ENCODE results near the gene GRM7. TPM values are rescaled to one million over a fixed set of nuclear protein-coding genes. Genes with fewer than 3 reads are reported as not detected.

GRM7 gene
- polyA plus RNA-seq, 6 donors from 2014 or later = not detected

DNA sequence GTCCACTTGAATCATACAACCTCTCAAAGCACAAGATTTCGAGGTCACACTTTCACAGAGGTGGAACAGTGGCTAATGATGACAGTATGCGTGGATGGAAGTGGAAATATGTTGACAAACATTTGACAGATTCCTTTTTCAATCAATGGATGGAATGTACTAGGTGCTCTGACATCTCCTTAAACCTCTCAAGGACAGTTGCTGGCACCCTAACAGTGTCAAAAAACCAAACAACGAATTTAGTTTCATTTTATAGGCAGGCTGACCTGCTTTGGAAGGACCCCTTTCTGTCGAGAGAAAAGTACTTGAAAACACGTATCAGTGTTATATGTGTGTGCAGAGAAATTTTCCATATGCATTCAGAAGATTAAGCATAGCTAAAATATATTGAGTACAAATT is 861.0 kb downstream of the GRM7 start:
- Mint-ChIP-seq H3K36me3 (no peaks in the 10 kb centered on the region), H3K27ac (no peak overlapping the region), H3K4me1 (no peaks in the 10 kb centered on the region), H3K9me3 (peaks cover 0 to 6% (median 2%) of the 10 kb centered on the region in 7 donors), H3K4me3 (no peak overlapping the region), H3K27me3 (no peaks in the 10 kb centered on the region)
- DNase-seq = no peak
- no peak for ATAC-seq (ENCODE audit: low read depth in 2 of 2)

DNA sequence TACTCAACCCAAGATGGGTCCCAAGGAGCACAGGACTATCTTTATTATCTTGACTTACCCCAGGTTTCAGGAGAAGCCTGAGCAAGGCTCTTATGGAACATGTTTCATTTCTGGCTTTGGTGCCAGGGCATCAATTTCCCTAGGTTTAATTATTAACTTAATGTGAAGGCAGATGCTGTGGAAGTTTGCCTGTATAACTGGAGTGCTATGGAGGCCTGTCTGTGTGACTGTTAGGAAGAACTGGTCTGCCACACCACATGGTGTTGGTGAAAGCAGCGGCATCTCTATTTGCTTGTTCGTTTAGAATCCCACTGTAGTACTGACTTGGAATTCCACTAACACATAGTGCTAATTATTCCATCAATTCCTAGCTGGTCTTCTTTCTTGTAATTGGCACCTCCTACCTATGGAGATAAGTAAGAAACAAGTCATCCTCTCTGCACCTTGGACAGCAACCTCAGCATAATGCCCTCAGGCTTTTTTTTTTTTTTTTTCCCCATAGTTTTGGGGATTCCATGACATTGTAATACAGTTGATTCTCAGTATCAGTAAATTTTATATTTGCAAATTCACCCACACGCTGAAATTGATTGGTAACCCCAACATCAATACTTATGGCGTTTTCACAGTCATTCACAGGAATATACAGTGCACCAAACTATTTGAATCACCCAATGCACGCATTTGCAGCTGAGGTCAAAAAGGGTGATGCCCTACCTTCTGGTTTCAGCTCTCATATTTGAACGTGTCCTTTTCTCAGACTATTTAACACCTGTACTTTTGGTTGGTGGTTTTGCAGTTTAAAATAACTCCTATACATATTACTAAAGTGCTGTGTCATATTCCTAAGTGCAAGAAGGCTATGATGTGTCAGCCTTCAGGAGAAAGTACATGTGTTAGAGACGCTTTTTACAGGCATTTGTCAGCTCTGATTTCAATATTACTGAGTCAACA is 867.9 kb downstream of the GRM7 start:
- no peaks in the 10 kb centered on the region for H3K36me3 Mint-ChIP-seq
- H3K9me3 Mint-ChIP-seq = peaks cover 0 to 16% (median 3%) of the 10 kb centered on the region in 7 donors
- no peak overlapping the region for H3K4me3 Mint-ChIP-seq
- no peak for DNase-seq
- ATAC-seq (ENCODE audit: low read depth in 2 of 2) = no peak
- H3K27ac Mint-ChIP-seq = no peak overlapping the region
- H3K4me1 Mint-ChIP-seq = no peaks in the 10 kb centered on the region
- no peaks in the 10 kb centered on the region for H3K27me3 Mint-ChIP-seq

DNA sequence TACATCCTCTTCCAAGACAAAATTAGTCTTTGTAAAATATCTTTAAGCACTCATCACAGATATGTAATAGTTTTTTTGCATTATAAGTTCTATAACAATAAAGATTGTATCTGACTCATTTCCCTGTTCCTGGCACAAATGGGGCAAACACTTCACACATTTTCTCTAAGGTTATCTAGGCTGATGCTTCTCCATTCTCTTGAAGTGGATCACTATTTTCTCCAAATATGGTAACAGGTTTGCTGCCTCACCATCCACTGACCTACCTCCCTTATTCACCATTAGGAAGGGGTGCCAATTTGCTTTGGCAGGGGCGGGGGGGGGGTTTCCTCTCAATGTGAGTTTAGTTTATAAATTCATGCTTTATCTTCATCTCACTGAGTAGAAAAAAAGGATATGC is 873.0 kb downstream of the GRM7 start:
- DNase-seq (no peak), ATAC-seq (ENCODE audit: low read depth in 2 of 2) (no peak)
- Mint-ChIP-seq H3K4me1 (no peaks in the 10 kb centered on the region), H3K4me3 (no peak overlapping the region), H3K36me3 (no peaks in the 10 kb centered on the region), H3K9me3 (peaks cover 0 to 11% (median 2%) of the 10 kb centered on the region in 7 donors), H3K27me3 (no peaks in the 10 kb centered on the region), H3K27ac (no peak overlapping the region)

DNA sequence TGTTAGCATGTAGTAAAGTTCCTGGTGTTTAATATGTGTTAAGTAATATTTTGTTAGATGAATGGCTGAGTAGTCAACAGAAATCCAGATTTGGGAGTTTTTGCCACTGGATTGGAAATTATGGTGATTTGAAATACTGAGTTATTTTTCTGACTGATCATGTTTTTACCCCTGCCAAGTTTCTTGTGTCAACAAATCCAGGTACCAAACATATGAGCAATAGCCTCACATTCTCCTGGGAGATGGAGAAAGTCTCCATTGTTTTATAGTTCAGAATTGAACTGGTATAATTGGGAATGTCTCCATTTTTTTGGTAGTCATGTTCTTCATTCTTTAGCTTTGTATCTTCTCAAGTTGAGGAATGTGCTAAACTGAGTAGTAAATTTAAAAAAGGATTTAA is 873.5 kb downstream of the GRM7 start:
- no peak overlapping the region for H3K27ac Mint-ChIP-seq
- no peak for ATAC-seq (ENCODE audit: low read depth in 2 of 2)
- H3K36me3 Mint-ChIP-seq = no peaks in the 10 kb centered on the region
- no peaks in the 10 kb centered on the region for H3K27me3 Mint-ChIP-seq
- no peak overlapping the region for H3K4me3 Mint-ChIP-seq
- H3K9me3 Mint-ChIP-seq = peaks cover 0 to 11% (median 2%) of the 10 kb centered on the region in 7 donors
- H3K4me1 Mint-ChIP-seq = no peaks in the 10 kb centered on the region
- DNase-seq = no peak

DNA sequence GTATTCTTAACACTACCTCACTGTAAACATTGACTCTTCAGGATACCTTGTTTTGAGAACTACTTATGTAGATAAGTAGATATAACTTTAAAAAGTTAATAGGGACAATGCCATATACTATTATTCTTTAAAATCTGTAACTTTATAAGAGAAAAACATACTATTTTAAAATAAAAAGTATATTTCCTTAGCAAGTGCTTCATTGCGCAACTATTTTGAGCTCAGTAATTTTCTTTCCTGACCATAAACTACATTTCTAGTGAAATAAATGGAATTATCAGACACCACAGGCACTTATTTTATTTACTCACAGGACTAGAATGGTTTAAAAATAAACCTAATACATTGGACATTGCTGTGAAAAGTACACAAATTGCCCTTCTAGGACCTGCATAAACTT is 876.3 kb downstream of the GRM7 start:
- peaks cover 0 to 8% (median 2%) of the 10 kb centered on the region in 7 donors for H3K9me3 Mint-ChIP-seq
- H3K27me3 Mint-ChIP-seq = no peaks in the 10 kb centered on the region
- H3K4me1 Mint-ChIP-seq = no peaks in the 10 kb centered on the region
- no peaks in the 10 kb centered on the region for H3K36me3 Mint-ChIP-seq
- ATAC-seq (ENCODE audit: low read depth in 2 of 2) (no peak), DNase-seq (no peak)
- no peak overlapping the region for H3K4me3 Mint-ChIP-seq
- H3K27ac Mint-ChIP-seq = no peak overlapping the region

DNA sequence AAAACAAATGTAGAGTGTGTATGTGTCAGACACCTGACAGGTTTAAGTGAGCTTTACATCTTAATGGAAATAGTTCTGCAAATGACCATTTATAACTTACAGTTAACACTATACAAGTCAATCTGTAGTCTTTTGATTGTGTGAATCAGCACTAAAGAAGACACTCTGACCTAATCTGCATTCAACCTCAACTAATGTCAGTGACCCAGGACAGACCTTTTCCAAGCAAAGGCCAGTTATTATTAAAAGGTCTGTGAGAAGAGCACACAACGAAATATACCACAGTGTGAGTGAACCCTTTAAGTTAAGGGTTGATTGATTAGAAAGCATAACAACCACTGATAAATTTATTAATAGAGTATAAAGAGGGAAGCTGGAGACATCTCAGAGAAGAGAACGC is 878.8 kb downstream of the GRM7 start:
- no peaks in the 10 kb centered on the region for H3K4me1 Mint-ChIP-seq
- H3K27ac Mint-ChIP-seq = no peak overlapping the region
- ATAC-seq (ENCODE audit: low read depth in 2 of 2) = no peak

DNA sequence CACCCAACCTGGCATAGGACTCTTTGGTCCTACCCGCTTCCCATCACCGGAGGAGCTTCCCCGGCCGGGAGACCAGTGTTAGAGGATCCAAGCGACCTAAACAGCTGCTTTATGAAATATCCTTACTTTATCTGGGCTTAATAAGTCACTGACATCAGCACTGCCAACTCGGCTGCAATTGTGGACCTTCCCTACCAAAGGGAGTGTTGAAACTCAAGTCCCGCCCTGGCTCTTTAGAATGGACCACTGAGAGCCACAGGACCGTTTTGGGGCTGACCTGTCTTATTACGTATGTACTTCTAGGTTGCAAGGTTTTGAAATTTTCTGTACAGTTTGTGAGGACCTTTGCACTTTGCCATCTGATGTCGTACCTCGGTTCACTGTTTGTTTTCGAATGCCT is 879.5 kb downstream of the GRM7 start:
- ATAC-seq (ENCODE audit: low read depth in 2 of 2) (no peak), DNase-seq (no peak)
- Mint-ChIP-seq H3K36me3 (no peaks in the 10 kb centered on the region), H3K27me3 (no peaks in the 10 kb centered on the region), H3K4me1 (no peaks in the 10 kb centered on the region), H3K9me3 (peaks cover 0 to 7% (median 3%) of the 10 kb centered on the region in 7 donors), H3K4me3 (no peak overlapping the region), H3K27ac (no peak overlapping the region)

More for the DNA sequence above, 878.8 kb downstream of the GRM7 start:
- Mint-ChIP-seq H3K9me3 (peaks cover 0 to 7% (median 3%) of the 10 kb centered on the region in 7 donors), H3K4me3 (no peak overlapping the region), H3K27me3 (no peaks in the 10 kb centered on the region), H3K36me3 (no peaks in the 10 kb centered on the region)
- no peak for DNase-seq

DNA sequence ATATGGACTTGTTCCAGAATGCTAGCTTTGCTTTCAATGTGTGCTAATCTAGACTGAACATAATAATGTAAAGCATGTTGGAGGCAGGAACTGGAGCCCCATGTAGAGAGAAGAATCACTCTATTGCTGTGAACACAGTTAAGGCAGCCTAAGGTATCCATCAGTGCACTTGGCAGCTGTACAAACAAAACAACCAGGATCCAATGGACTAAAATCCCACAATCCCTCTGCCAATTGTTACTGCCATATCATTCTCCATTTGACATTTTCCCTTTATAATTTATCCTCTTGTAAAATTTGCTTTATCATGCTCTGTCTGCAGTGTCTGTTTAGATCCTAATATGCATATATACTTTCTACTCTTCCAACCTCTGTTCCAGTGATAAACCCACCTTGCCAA is 883.9 kb downstream of the GRM7 start:
- peaks cover 0 to 11% (median 3%) of the 10 kb centered on the region in 7 donors for H3K9me3 Mint-ChIP-seq
- H3K4me1 Mint-ChIP-seq = no peaks in the 10 kb centered on the region
- no peak for DNase-seq
- no peak overlapping the region for H3K27ac Mint-ChIP-seq
- no peaks in the 10 kb centered on the region for H3K27me3 Mint-ChIP-seq
- no peak overlapping the region for H3K4me3 Mint-ChIP-seq
- ATAC-seq (ENCODE audit: low read depth in 2 of 2) = no peak
- no peaks in the 10 kb centered on the region for H3K36me3 Mint-ChIP-seq

DNA sequence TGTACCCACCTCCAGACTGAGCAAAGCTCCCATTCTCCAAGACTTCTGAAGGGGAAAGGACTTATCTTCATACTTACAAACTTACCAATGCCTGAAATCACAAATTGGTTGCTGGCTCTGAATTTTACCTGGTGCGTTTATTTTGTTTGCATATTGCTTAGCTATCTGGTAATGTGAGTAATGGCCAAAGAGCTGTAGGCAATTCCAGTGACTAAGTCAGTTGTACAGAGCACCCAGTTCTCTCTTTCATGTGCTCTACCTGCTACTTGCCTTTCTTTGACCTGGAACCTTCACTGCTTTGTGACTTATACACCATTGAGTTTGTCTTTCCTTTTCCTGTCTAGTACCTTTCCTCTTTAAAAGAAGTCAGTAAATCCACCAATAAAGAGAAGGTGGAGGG is 884.8 kb downstream of the GRM7 start:
- H3K36me3 Mint-ChIP-seq = no peaks in the 10 kb centered on the region
- peaks cover 0 to 11% (median 3%) of the 10 kb centered on the region in 7 donors for H3K9me3 Mint-ChIP-seq
- H3K27me3 Mint-ChIP-seq = no peaks in the 10 kb centered on the region
- no peaks in the 10 kb centered on the region for H3K4me1 Mint-ChIP-seq
- ATAC-seq (ENCODE audit: low read depth in 2 of 2) (no peak), DNase-seq (no peak)
- H3K27ac Mint-ChIP-seq = no peak overlapping the region
- no peak overlapping the region for H3K4me3 Mint-ChIP-seq

DNA sequence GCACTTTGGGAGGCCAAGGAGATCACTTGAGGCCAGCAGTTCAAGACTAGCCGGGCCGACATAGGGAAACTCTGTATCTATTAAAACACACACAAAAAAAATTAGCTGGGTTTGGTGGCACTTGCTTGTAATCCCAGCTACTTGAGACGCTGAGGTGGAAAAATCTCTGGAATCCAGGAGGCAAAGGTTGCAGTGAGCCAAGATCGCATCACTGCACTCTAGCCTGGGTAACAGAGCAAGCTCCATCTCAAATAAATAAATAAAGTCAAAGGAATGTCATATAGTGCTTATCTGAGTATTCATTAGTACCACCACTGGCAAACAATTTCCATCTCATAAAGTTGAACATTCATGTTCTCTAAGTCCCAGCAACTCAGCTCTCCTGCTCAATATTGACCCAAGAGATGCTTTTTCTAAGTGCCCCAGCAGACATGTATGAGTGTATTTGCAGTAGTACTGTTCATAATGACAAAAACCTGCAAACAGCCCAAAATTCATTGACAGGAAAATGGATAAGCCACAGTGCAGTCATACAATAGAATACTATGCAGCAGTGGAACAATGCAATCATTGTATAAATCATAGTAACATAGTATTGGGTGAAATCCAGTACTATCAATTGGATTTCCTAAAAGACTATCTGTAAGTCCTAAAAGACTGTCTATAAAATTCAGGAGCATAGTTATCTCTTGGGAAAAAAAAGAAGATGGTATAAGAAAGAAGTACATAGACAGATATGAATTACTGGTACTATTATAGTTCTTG is 889.2 kb downstream of the GRM7 start:
- Mint-ChIP-seq H3K4me1 (no peaks in the 10 kb centered on the region), H3K9me3 (peaks cover 0 to 8% (median 4%) of the 10 kb centered on the region in 7 donors), H3K36me3 (no peaks in the 10 kb centered on the region), H3K27ac (no peak overlapping the region), H3K27me3 (no peaks in the 10 kb centered on the region), H3K4me3 (no peak overlapping the region)
- DNase-seq = no peak
- no peak for ATAC-seq (ENCODE audit: low read depth in 2 of 2)

DNA sequence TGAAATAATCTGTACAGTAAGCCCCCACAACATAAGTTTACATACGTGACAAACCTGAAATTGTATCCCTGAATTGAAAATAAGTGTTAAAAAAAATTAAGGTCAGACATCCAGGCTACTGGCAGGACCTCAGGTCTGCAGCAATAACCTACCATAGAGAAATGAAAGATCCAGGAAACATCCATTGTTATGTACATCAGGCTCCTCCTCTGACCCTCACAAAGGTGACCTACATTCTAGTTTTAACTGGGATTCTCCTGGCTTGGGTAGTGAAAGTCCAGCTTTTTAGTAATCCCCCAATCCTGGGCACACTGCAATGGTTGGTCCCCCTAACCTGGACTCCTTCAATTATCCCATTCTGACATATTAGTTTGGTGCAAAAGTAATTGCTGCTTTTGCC is 891.1 kb downstream of the GRM7 start:
- H3K27ac Mint-ChIP-seq = no peak overlapping the region
- DNase-seq (no peak), ATAC-seq (ENCODE audit: low read depth in 2 of 2) (no peak)
- no peaks in the 10 kb centered on the region for H3K36me3 Mint-ChIP-seq
- no peaks in the 10 kb centered on the region for H3K4me1 Mint-ChIP-seq
- H3K27me3 Mint-ChIP-seq = no peaks in the 10 kb centered on the region
- H3K4me3 Mint-ChIP-seq = no peak overlapping the region
- H3K9me3 Mint-ChIP-seq = peaks cover 0 to 14% (median 2%) of the 10 kb centered on the region in 7 donors

DNA sequence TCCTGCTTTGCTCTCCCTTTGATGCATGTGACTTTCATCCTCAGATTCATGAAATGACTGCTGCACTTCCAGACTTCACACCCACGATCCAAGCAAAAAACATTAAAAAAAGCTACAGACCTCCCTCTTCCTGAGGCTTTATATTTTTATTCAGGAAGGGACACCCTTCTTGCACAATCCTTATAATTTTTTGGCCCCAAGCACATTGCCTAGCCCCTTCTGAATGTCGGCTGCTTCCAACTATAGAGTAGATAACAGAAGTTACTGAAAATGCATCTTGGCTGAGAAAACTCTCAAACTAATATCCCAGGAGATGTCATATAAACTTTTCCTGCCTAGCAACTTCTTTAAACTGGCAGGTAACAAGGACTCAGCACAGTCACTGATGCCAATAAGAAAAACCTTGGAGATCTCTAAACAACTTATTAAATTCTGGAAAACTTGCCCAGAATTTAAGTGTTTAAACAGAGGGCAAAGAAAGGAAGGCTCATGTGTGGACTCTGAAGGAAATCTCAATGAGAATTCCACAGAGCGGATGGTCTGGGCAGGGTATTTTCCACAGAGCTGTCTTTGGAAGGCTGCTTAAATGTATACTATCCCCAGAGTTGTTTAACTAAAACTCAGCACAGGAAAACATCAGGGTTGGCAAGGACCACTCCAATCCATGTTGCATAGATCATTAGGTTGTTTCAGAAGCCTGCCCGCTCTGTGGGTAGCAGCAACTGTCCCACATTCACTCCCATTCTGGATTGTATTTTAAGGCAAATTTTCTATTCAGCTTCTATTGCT is 893.9 kb downstream of the GRM7 start:
- Mint-ChIP-seq H3K4me3 (no peak overlapping the region), H3K9me3 (peaks cover 0 to 25% (median 6%) of the 10 kb centered on the region in 7 donors), H3K4me1 (no peaks in the 10 kb centered on the region), H3K27me3 (no peaks in the 10 kb centered on the region), H3K27ac (no peak overlapping the region), H3K36me3 (no peaks in the 10 kb centered on the region)
- no peak for ATAC-seq (ENCODE audit: low read depth in 2 of 2)
- DNase-seq = no peak

DNA sequence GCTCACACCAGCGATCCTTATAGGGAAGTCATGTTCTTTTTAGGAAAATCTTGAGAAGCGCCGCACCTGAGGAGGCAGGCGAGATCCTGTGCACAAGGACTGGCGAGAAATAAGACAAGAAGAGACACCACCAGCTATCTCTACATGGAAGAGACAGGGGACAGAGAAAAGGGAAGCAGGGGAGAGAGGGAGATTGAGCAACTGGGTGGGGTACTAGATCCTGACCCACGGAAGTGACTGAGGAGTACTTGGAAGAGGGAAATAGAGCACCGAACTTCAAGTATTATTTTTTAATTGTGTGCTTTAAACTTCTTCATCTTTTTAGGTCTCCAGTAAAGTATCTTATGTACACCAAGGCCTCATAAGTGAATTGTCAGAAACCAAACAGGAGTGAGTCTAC is 898.7 kb downstream of the GRM7 start:
- no peak for DNase-seq
- no peaks in the 10 kb centered on the region for H3K4me1 Mint-ChIP-seq
- no peaks in the 10 kb centered on the region for H3K36me3 Mint-ChIP-seq
- no peak overlapping the region for H3K27ac Mint-ChIP-seq
- no peaks in the 10 kb centered on the region for H3K27me3 Mint-ChIP-seq
- no peak overlapping the region for H3K4me3 Mint-ChIP-seq
- ATAC-seq (ENCODE audit: low read depth in 2 of 2) = no peak
- peaks cover 5 to 28% (median 8%) of the 10 kb centered on the region in 7 donors for H3K9me3 Mint-ChIP-seq
